OCI-LY1 (cell line): ENCODE results near the gene MLXIP.

Source experiments
- H2AFZ ChIP-seq: fragments of 200-600 bp; sonication (generic), shearing (Covaris generic); 2 replicates; pipeline ENCODE4 v1.6.0; 2014; ENCODE audit warnings: antibody characterized with exemption, mild to moderate bottlenecking, low read length
- H3F3A ChIP-seq: fragments of 200-600 bp; sonication (generic), shearing (Covaris generic); 2 replicates; pipeline ENCODE4 v1.6.0; 2014; ENCODE audit warnings: mild to moderate bottlenecking, antibody characterized with exemption, low read length, moderate library complexity; ENCODE audit not compliant: insufficient read depth
- H3K27ac ChIP-seq: fragments of 200-600 bp; sonication (generic); 2 replicates; pipeline ENCODE4 v1.5.1; 2014; ENCODE audit warnings: low read length, mixed run types, mild to moderate bottlenecking, low read depth; ENCODE audit not compliant: poor library complexity, severe bottlenecking
- H3K27me3 ChIP-seq: fragments of 200-600 bp; sonication (generic); 2 replicates; pipeline ENCODE4 v1.6.0; 2014; ENCODE audit warnings: antibody characterized with exemption, mild to moderate bottlenecking, low read length, moderate library complexity; ENCODE audit not compliant: insufficient read depth
- H3K36me3 ChIP-seq: fragments of 200-600 bp; sonication (generic); 2 replicates; pipeline ENCODE4 v1.6.1; 2014; ENCODE audit warnings: mild to moderate bottlenecking, antibody characterized with exemption, low read length, moderate library complexity, mixed read lengths; ENCODE audit not compliant: insufficient read depth
- H3K4me1 ChIP-seq: fragments of 200-600 bp; sonication (generic); 2 replicates; pipeline ENCODE4 v1.5.1; 2014; ENCODE audit warnings: mild to moderate bottlenecking, low read length, moderate library complexity; ENCODE audit not compliant: insufficient read depth, severe bottlenecking
- H3K4me2 ChIP-seq: fragments of 200-600 bp; sonication (generic), shearing (Covaris generic); 2 replicates; pipeline ENCODE4 v1.6.1; 2014; ENCODE audit warnings: low read length
- H3K4me3 ChIP-seq: fragments of 200-600 bp; sonication (generic); 2 replicates; pipeline ENCODE4 v1.5.1; 2014; ENCODE audit warnings: low read length, low read depth, mild to moderate bottlenecking, mixed read lengths; ENCODE audit not compliant: poor library complexity, severe bottlenecking
- H3K79me2 ChIP-seq: fragments of 200-600 bp; shearing (Covaris generic); 2 replicates; pipeline ENCODE4 v1.6.1; 2016; ENCODE audit warnings: mixed run types, low read length, mixed read lengths; ENCODE audit not compliant: insufficient read depth
- H3K9ac ChIP-seq: fragments of 200-600 bp; sonication (generic), shearing (Covaris generic); 2 replicates; pipeline ENCODE4 v1.6.1; 2014; ENCODE audit warnings: mild to moderate bottlenecking, low read length, mixed read lengths
- H3K9me2 ChIP-seq: fragments of 200-600 bp; sonication (generic), shearing (Covaris generic); 2 replicates; pipeline ENCODE4 v1.6.1; 2014; ENCODE audit warnings: low read depth, mild to moderate bottlenecking, low read length, mixed read lengths
- H3K9me3 ChIP-seq: fragments of 200-600 bp; shearing (Covaris generic); 2 replicates; pipeline ENCODE4 v1.6.1; 2014; ENCODE audit warnings: low read length, mixed read lengths
- H4K20me1 ChIP-seq: fragments of 200-600 bp; sonication (generic), shearing (Covaris generic); 2 replicates; pipeline ENCODE4 v1.6.0; 2016; ENCODE audit warnings: mild to moderate bottlenecking, low read length; ENCODE audit not compliant: insufficient read depth
- EZH2 ChIP-seq: fragments of 200-600 bp; sonication (generic), shearing (Covaris generic); IDR thresholded peaks from 2 replicates; pipeline ENCODE4 v1.8.0; 2017; ENCODE audit warnings: borderline replicate concordance, mixed run types, mild to moderate bottlenecking, antibody characterized with exemption, low read length, moderate library complexity, mixed read lengths
- TF ChIP-seq, protein P1 (sequence below): fragments of 200-600 bp; sonication (generic), shearing (Covaris generic); IDR thresholded peaks from 2 replicates; pipeline ENCODE4 v1.5.1; 2017; ENCODE audit warnings: mild to moderate bottlenecking, antibody characterized with exemption, low read length, moderate library complexity, mixed read lengths

MLXIP gene

DNA sequence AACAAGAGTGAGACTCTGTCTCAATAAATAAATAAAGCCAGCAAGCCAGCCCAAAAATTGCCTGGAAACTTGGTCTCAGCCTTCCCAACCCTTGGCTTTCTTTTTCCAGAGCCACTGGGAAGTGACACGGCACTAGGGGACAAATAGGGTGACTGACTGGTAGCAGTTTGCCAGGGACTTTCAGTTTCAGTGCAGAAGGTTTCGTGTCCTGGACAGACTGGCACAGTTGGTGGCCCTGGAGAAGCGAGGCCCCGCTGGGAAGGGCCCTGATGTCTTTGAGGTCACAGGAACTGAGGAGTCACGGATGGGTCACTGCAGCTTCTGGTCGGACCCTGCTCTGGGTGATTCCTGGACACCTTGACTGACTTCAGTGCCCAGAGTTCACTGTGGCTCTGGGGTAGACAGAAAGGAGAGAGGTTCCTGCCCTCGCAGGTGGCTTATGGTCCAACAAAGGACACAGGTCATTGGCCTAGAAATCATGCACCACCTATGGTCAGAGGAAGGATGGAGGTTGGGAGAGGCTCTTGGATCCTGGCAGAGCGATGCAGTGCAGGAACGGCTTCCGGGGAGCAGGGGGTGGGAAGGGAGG is 107.0 kb downstream of the MLXIP start:
- no peaks in the 10 kb centered on the region for H3K9me3 ChIP-seq
- no peaks in the 10 kb centered on the region for H3F3A ChIP-seq
- peaks cover 3% of the 10 kb centered on the region; the same call in 1 of the 2 replicates for H3K27me3 ChIP-seq
- no peak overlapping the region for H3K27ac ChIP-seq
- H2AFZ ChIP-seq: no peak overlapping the region
- no peak for TF ChIP-seq EZH2
- TF ChIP-seq, protein P1, sequence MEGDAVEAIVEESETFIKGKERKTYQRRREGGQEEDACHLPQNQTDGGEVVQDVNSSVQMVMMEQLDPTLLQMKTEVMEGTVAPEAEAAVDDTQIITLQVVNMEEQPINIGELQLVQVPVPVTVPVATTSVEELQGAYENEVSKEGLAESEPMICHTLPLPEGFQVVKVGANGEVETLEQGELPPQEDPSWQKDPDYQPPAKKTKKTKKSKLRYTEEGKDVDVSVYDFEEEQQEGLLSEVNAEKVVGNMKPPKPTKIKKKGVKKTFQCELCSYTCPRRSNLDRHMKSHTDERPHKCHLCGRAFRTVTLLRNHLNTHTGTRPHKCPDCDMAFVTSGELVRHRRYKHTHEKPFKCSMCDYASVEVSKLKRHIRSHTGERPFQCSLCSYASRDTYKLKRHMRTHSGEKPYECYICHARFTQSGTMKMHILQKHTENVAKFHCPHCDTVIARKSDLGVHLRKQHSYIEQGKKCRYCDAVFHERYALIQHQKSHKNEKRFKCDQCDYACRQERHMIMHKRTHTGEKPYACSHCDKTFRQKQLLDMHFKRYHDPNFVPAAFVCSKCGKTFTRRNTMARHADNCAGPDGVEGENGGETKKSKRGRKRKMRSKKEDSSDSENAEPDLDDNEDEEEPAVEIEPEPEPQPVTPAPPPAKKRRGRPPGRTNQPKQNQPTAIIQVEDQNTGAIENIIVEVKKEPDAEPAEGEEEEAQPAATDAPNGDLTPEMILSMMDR: no peak
- no peak overlapping the region for H3K4me3 ChIP-seq
- peaks cover 23% of the 10 kb centered on the region for H3K4me1 ChIP-seq
- H3K4me2 ChIP-seq: no peak overlapping the region
- H3K9ac ChIP-seq: no peak overlapping the region
- H3K36me3 ChIP-seq: no peaks in the 10 kb centered on the region
- no peaks in the 10 kb centered on the region for H4K20me1 ChIP-seq
- H3K79me2 ChIP-seq: no peaks in the 10 kb centered on the region
- H3K9me2 ChIP-seq: no peaks in the 10 kb centered on the region

DNA sequence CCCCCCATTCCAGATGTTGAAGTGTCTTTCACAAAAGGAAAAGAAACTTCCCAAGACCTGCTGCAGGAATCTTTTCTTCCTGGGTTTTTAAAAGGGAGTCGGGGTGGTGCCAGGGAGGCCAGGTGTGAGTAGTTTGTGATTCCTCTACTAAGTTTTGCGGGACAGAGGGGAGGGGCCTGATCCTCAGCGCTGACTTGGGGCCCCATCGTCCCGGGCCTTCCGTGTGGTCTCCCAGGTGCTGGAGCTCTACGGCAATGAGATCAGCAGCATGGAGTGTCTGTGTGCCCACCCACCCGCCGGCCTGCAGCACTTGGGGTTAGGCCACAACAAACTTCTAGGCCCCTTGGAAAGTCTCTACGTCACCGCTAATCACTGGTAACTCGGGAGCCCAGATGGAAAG is 108.9 kb downstream of the MLXIP start:
- Histone ChIP-seq H3K36me3 (no peaks in the 10 kb centered on the region), H3K79me2 (no peaks in the 10 kb centered on the region), H3K4me3 (no peak overlapping the region), H3K4me1 (peaks cover 23% of the 10 kb centered on the region), H2AFZ (no peak overlapping the region), H3K9me3 (no peaks in the 10 kb centered on the region), H3K9me2 (no peaks in the 10 kb centered on the region), H3K27ac (no peak overlapping the region), H3F3A (no peaks in the 10 kb centered on the region), H3K9ac (no peak overlapping the region), H4K20me1 (no peaks in the 10 kb centered on the region), H3K27me3 (peaks cover 3% of the 10 kb centered on the region; the same call in 1 of the 2 replicates), H3K4me2 (no peak overlapping the region)
- TF ChIP-seq EZH2: no peak

DNA sequence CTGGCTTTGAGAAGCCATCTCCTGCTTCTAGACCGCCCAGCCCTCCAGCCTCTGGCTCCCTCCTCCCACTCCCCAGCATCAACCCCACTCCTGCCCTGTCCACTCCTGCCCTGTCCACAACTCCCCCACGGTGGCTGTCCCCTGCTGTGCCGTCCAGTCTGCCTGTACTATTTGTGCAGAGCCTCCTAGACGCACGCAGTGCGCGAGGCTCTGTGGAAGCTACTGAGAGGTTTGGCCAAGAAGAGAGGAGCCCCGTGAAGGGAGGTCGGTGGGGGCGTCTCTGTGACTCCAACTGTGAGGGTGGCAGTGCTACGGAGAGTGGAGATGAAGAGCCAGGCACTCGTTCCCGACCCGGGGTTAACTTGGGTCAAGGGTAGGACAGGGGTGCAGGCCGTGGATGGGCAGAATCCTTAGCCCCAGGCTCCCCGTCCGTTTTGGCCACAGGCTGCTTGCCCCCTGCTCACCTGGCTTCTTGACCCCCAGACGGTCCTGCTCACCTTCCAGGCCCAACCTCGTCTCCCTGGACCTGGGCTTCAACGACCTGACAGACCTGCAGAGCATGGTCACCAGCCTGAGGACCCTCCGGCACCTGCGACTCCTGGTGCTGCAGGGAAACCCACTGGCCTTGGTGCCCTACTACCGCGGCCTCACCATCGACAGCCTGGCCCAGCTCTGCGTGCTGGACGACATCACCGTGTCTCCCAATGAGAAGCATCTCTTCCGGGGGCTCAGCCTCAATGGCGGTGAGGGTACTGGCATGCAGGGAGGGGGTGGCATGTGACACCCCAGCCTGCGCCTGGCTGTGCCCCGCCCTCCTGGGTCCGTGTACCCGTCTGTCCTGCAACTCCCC is 111.3 kb downstream of the MLXIP start:
- Histone ChIP-seq H3K4me3 (no peak overlapping the region), H2AFZ (no peak overlapping the region), H3K27ac (no peak overlapping the region), H3K9me2 (no peaks in the 10 kb centered on the region), H3K27me3 (peaks cover 3% of the 10 kb centered on the region; the same call in 1 of the 2 replicates), H3F3A (no peaks in the 10 kb centered on the region), H3K79me2 (no peaks in the 10 kb centered on the region), H3K4me2 (no peak overlapping the region), H4K20me1 (no peaks in the 10 kb centered on the region), H3K9ac (no peak overlapping the region), H3K36me3 (no peaks in the 10 kb centered on the region; the same call in 1 of the 2 replicates), H3K4me1 (peaks cover under 1% of the 10 kb centered on the region), H3K9me3 (0 out of 2 replicates have a peak, but pooled peaks cover 4% of the 10 kb centered on the region)
- no peak for TF ChIP-seq EZH2
- TF ChIP-seq, protein P1: no peak
